ENCODE measurements around the gene SLC66A3.

SLC66A3 gene

DNA sequence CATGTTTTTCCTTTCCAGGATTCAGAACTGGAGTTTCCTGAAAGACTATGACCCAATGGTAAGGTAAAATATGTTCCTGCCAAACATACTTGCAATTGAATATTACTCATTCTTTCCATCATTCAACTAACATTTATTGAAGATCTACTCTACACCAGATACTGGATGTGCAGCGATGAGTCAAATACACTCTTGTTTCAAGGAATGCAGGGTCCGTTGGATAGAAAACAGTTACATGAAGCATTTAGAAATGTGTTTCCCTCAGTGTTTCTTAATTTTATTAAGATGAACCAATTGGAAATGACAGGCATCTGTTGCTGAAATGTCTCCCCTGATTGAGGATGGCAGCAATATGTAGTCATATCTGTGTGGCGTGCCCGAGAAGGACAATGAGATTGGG lies 14.8 kb upstream of the SLC66A3 start:
- DNase-seq: no peak

DNA sequence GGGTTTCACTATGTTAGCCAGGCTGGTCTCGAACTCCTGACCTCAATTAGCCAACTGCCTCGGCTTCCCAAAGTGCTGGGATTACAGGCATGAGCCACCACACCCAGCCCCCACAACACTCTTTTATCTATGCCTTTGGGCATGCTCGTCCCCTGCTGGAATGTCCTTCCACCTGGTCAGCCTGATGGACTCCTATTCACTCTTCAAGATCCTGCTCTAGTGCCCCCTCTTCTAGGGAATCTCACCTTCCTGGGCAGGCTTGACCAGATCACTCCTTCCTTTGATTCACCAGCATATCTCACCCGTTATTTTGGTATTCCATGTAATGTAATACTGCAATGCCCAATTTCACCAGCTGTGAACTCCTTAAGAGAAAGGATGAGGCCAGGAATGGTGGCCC lies 13.9 kb upstream of the SLC66A3 start:
- no peak for DNase-seq

DNA sequence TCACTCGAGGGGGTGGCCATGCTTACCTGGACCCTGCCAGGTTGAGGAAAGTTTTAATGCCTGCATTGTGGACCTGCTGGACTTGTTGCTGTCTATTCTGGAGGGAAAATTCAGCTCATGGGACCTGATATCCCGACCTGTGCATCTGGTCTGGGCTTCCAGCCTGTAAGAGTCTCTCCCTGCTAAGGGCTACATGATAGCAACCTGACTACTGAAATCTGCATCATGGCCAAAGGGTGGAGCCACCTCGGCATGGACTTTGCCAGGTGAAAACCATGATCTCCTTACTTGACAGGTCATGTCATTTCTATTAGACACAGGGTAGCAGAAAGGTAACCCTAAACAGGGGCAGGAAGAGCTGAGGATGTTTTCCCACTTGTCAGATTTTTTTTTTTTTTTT lies 12.9 kb upstream of the SLC66A3 start:
- no peak for DNase-seq

DNA sequence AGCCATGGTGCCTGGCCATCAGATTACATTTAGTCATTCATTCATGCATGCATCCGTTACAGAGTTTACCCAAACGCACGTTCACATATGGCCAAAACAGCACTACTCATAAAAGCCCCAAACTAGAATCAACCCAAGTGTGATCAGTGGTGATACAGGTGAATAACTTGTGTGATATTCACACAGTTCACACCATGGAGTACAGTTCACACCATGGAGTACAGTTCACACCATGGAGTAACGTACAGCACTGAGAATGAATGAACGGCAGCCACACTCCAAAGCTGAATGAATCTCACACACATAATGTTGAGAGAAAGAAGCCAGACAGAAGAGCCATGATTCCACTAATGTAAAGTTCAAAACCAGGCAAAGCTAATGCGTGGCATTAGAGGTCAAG lies 12.3 kb upstream of the SLC66A3 start:
- DNase-seq: no peak

DNA sequence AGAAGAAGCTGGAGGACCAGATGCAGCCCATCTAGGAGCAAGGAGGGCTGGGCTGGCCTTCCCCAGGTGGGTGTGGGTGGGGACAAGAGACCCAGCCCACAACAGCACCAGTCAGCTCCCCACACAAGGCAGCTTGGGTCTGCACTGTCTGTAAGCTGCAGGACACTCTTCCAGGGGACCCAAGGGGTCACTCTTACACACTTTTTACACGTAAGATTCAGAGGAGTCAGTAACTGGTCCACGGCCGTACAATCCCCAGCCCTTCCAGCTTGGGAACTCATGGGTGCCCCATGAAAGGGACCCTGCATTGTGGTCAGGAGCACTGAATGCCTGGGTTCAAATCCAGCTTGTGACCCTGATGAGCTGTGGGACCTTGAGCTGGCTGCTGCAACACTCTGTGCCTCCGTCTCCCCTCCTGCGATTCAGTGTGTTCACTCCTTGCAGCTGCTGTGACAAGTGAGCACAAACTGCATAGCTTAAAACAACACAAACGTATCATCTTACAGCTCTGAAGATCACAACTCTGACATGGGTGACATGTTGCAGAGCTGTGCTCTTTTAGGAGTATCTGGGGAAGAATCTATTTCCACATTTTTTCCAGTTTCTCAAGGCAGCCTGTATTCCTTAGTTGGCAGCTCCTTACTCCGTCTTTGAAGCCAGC lies 11.1 kb upstream of the SLC66A3 start:
- no peak for DNase-seq

DNA sequence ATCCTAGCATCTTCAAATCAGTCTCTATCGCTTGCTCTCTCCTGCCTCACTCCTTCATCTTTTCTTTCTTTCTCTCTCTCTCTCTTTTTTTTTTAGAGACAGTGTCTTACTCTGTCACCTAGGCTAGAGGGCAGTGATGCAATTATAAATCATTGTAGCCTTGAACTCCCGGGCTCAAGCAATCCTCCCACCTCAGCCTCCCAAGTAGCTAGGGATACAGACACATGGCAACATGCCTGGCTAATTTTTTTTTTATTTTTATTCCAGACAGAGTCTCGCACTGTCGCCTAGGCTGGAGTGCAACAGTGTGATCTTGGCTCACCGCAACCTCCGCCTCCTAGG lies 10.6 kb upstream of the SLC66A3 start:
- DNase-seq: no peak

DNA sequence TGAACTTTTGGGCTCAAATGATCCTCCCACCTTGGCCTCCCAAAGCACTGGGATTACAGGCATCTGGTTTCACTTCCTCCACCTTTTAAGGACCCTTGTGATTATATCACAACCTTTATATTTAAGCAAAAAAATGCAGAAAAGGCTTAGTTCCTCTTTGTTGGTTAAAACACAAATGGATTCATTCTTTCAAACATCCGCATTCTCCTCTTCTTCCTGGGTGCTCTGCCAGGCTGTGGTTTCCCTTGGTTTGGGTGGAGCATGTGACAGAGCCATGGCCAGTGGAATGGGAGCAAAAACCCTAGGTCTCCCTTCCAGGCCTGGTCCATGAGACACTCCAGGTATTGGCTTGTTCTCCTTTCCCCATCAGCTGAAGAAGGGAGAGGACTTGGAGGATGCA lies 9.9 kb upstream of the SLC66A3 start:
- no peak for DNase-seq

DNA sequence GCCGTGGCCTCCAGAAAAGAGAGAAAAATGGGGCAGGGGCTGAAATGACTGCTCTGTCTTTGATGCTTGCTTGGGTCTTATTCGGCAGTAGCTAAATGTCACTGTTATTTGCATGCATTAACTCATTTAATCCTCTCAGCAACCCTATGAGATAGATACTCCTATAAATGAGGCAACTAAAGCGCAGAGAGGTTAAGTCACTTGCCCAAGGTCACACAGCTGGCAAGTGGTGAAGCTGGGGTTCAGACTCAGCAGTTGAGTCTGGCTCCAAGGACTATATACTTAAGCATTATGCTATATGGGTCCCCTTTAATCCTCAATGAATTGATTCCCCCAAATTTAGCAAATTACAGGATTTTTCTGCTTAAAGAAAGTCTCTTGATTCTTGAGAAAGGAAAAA lies 9.2 kb upstream of the SLC66A3 start:
- DNase-seq: no peak

DNA sequence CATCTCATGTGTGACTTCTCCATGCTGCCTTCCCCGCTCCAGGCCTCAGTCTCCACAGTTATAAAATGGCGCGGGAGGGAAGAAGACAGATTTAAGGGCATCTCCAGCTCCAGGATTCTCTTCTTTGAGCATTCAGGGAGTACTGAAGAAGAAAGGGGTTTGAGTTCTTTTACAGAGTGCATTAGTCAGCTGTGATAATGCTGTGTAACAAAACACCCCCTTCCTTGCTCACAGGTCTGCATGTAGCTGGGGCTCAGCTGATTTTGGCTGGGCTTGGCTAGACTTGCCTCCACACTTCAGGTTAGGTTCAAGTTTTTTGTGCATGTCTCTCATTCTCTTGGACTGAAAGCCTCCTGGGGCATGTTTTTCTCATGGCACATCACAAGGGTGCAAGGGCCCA lies 8.0 kb upstream of the SLC66A3 start:
- no peak for DNase-seq

DNA sequence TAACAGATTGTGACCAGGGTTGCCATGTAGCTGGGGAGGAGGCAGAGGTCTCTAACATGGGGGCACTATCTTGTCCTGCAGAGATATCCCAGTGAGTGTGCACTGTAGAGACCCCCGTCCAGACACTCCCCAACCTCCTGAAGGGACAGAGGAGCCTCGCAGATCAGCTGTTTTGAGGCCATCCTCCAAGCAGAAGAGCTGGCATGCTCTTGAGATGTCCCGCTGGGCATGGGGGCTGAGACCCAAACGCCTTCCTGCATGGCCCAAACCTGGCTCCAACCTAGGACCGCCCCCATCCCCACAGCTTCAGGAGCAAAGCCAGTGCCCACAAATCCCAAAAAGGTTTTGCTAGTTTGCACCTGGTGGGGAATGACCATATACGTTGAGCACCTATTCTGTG lies 2.7 kb upstream of the SLC66A3 start:
- DNase-seq: no peak

DNA sequence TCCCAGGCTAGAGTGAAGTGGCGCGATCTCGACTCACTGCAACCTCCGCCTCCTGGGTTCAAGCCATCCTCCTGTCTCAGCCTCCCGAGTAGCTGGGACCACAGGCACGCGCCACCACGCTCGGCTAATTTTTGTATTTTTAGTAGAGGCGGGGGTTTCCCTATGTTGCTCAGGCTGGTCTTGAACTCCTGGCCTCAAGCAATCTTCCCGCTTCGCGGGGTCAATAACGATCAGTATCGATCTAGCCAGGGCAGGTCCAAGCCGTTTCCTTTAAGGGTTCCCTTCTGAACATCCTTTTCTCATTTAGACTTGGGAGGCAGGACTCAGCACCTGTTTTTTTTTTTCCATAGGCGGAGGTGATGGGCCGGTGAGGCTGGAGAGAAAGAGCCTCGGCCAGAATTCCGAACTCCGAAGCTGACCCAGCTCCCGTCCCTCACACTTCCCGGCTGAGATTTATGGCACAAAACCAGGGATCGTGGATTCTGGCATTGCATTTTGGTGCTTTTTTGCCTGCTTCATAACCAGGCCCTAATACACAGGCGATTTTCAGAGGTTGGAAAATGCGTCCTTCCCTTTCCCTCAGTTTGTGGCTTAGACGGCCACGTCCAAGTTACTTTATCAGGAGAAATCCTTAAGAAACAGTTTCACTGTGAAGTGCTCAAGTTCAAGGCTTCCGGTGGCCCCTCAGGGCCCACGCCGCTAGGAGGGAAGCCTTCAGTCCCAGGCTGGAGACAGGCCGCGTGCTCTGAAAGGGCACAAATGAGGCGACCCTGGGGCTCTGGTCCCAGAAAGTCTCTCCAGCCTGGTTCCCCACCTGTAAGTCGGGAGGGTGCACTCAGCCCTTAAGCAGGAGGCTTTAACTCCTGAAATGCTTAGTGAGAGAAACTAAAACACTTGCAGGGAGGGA lies 998 bp upstream of the SLC66A3 start:
- no peak for DNase-seq

DNA sequence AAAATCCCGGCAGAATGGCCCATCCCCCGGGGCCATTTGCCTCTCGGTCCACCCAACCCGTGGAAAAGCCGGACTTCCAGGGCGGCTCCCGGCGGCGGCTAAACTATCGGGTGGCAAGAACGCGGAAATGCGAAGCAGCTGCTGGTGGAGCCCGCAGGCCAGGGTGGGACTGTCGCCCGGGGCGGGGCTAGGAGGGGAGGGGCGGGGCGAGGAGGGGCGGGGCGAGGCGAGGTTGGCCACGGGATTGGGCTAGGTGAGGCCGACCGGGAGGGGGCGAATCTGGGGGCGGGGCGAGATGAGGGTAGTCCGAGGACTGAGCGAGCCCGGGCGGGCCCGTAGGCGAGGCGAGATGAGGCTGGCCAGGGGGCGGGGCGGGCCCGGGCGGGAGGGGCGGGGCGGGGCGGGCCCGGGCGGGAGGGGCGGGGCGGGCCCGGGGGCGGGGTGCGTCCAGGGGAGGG lies 315 bp upstream of the SLC66A3 start:
- peak; percentile 98 for DNase-seq

DNA sequence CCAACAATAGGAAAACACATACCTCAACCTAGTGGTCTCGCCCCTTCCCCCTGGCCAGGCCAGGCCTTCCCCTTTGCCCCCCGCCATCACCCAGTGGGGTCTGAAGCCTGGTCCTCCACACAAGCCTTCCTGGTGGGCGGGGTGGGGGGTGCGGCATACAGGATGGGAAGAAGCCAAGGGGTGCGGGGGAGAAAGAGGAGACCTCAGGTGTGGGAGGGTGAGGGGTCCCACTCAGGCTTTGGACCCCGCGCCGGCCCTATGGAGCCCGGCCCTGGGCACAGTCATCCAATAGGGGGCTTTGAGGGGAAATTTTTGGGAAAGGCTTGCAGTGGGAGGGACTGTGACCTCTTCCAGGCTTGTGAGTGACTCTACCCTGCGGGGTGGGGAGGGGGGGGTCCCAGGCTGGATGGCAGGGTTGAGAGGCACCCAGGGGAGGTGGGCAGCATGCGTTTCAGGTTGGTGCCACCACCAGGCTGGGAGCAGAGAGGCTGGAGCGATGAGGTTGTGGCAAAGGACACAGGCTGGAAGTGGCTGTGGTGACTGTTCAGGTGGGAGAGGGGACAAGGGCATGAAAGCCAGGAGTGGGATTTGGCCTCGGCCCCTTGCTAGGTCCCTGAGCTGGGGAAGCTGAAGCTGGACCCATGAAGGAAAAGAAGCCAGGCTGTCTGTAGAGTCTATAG lies 1.3 kb downstream of the SLC66A3 start:
- DNase-seq: no peak

DNA sequence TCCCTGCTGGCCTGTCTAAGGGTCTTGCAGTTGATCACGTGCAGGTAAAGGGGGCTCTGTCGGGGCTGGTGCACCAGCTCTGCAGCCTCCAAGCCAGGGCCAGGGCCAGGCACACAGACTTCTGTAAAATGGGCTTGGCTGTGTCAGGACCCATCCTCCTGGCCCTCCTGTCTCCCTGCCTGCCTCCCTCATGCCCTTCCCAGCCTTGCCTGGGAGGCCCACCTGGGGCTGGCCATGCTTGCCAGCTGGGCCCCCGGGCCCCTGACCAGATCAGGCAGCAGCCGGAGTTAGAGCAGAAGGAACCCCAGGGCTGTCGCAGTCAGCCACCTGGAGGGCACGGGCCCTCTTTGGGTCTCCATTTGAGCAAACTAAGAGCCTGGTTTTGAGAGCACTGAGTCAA lies 2.0 kb downstream of the SLC66A3 start:
- DNase-seq: no peak

DNA sequence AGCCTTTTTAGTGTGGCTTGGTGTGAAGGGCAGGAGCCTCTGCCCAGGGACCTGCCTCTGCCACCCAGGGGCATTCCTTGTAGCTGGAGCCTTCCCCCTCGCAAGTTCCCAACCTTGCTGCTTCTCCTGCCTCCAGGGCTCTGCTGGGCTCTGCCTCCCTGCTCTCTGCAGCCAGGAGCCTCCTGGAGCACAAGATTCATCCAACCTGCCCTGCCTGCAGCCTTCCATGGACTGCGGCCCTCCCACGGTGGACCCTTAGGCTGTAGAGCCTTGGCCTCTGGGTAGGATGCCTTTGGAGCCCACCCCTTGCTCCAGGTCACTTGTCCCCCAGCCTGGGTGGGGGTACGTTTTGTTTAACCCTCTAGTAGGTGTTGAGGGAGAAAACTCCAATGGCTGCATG lies 2.5 kb downstream of the SLC66A3 start:
- no peak for DNase-seq

DNA sequence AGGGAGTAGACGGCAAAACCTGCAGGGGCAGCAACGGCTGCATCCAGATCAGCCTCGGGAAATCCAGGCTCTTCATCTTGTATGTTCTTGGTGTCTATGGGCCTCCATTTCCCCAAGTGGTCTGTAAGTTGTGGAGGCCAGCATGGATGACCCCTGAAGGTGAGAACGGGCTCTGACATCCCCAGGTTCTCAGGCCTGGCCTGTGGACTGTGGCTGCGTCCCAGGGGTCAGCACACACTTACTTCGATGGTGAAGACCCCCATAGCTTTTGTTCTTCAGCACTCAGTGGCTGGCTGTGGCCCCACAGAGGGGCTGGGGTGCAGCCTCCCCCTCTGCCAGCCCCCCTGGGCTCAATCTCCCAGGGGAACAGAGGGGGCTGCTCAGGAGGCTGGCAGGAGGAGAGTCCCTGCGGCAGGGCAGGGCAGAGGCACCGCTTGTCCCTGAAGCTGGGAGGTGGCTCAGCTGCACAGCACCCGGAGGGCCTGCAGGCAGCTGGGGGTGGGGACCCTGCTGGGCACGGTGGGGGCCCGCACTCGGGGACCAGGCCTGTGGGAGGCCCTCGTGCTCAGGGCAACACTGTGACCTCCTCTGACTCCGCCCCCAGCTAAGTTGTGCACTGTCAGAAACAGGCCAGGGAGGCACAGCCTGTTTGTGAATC lies 3.8 kb downstream of the SLC66A3 start:
- DNase-seq: no peak

DNA sequence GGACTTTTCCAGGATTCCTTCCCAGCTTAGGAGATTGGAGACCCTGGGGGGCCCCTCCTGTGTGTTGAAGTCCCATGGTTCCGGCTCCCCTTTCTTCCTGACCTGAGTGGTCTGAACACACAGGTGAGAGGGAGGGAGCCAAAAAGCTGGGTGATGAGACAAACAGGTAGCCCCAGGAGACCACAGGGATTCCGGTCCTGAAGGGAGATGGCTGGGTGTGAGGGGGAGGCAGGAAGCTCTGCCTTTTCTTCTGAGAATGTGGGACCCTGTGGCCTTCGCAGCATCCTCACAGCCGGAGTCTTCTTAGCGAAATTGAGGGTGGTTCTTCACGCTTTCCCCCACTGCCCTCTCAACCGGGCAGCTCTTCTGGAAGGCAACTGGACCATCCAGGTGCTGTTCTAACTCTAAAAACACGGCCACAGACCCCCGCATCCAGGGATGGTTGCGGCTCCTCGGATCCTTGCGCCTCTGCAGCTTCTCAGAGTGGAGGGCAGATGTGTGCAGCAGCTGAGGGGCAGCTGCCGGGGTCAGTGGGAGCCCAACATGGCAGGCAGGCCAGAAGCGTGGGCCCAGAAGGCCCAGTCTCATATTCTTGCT lies 4.4 kb downstream of the SLC66A3 start:
- DNase-seq: no peak

DNA sequence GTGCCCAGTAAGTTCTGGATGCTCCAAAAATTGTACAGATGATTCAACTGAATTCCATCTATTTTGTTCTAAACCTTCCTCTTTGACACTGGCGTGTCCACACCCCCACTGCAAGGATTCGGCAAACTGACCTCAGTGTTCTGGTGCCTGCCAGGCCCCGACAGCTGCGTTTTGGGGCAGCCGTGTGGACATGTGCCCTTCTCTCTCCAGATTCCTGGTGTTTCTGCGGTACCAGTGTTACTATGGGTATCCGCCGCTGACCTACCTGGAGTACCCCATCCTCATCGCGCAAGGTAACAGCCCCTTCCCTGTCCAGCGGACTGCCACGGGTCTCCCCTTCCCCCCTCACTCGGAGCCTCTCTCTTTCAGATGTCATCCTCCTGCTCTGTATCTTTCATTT lies 5.0 kb downstream of the SLC66A3 start:
- no peak for DNase-seq

DNA sequence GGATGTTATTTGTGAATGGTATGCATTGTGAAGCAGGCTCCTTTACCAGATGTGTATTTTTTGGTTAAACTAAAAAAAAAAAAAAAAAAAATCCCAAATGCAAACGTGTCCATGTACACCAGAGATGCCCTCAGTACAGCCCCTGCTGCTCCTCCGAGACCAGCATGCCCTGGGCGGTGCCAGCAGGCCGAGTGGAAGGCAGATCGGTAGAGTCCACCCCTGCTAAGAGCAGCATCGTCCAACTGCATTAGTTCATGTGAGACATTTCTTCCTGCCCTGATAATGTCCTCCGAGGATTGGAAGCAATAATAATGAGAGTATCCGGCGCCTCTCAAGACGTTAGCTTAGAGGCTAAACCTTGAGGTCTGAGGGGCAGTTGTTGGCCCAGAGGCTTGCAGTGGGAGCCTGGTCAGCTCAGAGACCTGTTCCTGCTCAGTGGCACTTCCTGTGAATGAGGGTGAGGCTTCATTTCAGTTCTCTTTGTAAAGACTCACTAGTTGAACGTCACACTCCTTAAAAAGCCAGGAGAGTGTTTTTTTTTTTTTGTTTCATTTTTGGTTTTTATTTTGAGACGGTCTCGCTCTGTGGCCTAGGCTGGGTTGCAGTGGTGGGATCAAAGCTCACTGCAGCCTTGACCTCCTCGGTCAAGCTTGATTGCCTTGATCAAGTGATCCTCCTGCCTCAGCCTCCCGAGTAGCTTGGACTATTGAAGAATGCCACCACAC lies 5.6 kb downstream of the SLC66A3 start:
- peak; percentile 42 for DNase-seq

DNA sequence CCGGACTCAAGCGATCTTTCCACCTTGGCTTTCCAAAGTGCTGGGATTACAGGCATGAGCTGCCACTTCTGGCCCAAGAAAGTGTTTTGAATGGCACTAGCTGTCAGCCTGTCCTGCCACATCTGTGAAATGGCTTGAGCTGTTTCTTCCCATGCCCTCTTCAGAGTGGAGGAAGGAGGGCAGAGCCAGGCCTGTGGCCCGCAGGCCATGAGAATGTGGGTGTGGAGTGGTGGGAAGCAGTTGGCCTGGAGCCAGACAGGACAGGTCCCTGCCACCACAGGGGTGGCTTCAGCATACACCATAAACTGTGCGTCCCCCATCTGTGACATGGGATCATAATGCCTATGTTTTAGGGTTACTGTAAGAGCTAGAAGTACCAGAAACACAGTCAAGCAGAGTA lies 6.5 kb downstream of the SLC66A3 start:
- DNase-seq: no peak

DNA sequence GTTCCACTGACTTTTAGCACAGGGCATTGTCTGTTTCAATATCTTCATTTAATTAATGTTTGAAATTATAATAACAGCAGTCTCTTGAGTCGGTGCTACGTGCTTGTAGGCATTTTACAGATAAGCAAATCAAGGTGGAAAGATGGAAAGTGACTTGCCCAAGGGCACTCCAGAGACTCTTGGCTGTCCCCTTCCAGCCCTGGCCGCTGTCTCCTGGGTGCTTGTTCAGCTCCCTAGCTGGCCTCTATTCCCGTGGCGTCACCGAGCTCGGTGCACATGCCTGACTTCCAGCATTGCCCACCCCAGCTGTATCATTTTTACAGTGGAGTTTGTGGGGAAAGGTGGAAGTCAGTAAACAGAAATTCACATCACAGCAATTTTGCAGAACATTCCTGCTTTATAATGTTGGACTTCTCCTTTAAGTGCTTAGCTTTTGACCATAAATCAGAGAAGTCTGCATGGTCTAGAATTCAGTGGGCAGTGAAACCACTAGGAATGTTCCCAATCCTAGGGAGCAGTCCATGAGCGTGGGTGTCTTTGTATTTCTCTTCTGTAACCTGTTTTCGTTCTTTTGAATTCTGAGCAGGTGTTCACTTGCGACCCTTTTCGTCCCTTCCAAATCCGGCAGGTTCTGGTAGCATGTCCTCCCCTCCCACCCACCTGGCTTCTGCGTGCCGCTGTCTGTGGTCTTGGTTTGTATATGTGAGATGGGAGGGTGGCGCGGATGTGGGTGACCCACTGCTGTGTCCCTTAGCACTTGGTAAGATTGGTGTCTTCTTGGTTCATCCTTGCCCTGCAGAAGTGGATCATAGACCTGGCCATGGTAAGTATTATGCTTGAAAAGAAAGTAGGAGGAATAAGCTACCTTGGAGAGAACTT lies 8.4 kb downstream of the SLC66A3 start:
- DNase-seq: no peak
